GM19328 (cell line): ENCODE measurements around the gene ARL17B.
"Not testable (repeated sequence)": the region's sequence is repeated elsewhere in the genome, so short reads cannot be mapped to it uniquely, and the experiment has no call there.

Source experiments
- ATAC-seq: cut with Tn5 transposase; IDR thresholded peaks from one replicate; pipeline ENCODE4 v1.9.1; 2021; ENCODE audit warnings: mild to moderate bottlenecking, moderate library complexity; ENCODE audit not compliant: unreplicated experiment

The ARL17B gene

DNA sequence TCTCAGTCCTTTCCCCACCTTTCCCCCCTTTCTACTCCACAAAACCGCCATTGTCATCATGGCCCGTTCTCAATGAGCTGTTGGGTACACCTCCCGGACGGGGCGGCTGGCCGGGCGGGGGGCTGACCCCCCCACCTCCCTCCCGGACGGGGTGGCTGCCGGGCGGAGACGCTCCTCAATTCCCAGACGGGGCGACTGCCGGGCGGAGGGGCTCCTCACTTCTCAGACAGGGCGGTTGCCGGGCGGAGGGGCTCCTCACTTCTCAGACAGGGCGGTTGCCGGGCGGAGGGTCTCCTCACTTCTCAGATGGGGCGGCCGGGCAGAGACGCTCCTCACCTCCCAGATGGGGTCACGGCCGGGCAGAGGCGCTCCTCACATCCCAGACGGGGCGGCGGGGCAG lies 108.8 kb downstream of the ARL17B start:
- not testable (repeated sequence) for ATAC-seq

DNA sequence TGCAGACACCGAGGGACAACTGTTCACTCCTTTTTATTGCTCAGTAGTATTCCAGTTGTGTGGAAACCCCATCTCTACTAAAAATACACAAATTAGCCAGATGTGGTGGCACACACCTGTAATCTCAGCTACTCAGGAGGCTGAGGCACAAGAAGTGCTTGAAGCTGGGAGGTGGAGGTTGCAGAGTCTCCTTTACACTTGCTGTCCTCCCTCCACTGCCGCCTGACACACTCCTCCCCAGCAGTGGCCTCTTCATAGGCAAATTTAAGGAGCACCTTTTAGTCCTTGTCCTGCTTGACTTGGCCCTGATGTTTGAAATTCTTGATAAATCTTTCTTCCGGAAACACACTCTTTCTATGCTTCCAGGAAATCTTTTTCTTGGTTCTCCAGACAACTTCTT lies 112.4 kb downstream of the ARL17B start:
- not testable (repeated sequence) for ATAC-seq

DNA sequence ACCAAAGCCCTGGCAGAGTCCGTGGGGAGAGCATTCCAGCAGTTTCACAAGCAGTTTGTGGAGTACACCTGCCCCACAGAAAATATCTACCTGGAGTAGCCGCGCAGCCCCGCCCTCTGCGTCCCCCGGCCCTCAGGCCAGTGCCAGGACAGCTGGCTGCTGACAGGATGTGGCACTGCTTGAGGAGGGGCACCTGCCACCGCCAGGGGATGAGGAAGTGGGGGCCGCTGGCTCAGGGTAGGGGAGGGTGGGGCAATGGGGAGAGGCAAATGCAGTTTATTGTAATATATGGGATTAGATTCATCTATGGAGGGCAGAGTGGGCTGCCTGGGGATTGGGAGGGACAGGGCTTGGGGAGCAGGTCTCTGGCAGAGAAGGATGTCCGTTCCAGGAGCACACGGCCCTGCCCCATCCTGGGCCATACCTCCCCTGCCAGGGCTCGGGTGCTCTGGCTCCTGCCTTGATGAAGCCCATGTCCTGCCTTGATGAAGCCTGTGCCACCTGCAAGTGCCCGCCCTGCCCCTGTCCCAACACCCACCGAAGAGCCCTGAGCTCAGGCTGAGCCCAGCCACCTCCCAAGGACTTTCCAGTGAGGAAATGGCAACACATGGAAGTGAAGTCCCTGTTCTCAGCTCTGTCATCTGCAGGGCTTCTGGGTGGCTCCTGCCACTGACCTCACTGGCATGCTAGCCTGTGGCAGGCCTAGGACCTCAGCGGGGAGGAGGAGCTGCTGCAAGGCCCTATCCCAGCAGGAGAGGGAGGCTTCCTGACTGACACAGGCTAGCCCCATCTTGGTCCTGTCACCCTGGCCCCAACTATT lies 116.4 kb downstream of the ARL17B start:
- ATAC-seq: not testable (repeated sequence)

DNA sequence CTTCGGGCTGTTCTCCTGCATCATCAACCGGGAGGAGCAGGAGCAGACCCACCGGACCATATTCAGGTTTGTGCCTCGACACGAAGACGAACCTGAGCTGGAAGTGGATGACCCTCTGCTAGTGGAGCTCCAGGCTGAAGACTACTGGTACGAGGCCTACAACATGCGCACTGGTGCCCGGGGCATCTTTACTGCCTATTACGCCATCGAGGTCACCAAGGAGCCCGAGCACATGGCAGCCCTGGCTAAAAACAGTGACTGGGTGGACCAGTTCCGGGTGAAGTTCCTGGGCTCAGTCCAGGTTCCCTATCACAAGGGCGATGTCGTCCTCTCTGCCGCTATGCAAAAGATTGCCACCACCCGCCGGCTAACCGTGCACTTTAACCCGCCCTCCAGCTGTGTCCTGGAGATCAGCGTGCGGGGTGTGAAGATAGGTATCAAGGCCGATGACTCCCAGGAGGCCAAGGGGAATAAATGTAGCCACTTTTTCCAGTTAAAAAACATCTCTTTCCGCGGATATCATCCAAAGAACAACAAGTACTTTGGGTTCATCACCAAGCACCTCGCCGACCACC lies 117.1 kb downstream of the ARL17B start:
- not testable (repeated sequence) for ATAC-seq

DNA sequence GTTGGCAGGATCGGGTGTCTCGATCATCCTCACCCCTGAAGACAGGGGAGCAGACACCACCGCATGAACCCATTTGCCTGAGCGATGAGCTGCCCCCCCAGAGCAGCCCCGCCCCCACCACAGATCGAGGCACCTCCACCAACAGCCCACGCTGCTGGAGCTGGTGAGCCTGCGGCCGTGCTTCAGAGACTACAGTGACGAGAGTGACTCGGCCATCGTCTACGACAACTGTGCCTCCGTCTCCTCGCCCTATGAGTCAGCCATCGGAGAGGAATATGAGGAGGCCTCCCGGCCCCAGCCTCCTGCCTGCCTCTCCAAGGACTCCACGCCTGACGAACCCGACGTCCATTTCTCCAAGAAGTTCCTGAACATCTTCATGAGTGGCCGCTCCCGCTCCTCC lies 117.6 kb downstream of the ARL17B start:
- ATAC-seq: not testable (repeated sequence)

DNA sequence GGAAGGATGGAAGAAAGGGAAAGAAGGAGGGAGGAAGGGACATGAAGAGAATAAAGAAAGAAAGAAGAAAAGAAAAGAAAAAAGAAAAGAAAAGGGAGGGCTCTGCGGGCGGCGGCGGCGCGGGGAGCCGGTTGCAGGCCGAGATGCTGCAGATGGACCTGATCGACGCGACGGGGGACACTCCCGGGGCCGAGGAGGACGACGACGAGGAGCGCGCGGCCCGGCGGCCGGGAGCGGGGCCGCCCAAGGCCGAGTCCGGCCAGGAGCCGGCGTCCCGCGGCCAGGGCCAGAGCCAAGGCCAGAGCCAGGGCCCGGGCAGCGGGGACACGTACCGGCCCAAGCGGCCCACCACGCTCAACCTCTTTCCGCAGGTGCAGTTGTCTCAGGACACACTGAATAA lies 118.1 kb downstream of the ARL17B start:
- ATAC-seq: not testable (repeated sequence)

DNA sequence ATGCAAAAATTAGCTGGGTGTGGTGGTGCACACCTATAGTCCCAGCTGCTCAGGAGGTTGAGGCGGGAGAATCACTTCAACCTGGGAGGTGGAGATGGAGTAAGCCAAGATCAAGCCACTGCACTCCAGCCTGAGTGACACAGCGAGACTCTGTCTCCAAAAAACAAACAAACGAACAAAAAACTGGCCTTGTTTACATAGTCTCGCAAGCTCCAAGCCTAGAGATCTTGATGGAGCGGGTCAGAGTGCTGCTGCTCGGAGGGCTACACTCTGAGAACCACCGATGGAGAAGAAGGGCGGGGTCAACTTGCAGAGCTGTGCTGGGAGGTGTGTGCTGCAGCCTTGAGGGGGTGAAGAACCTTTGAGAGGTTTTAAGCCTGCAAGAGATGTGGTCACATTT lies 130.2 kb downstream of the ARL17B start:
- not testable (repeated sequence) for ATAC-seq

DNA sequence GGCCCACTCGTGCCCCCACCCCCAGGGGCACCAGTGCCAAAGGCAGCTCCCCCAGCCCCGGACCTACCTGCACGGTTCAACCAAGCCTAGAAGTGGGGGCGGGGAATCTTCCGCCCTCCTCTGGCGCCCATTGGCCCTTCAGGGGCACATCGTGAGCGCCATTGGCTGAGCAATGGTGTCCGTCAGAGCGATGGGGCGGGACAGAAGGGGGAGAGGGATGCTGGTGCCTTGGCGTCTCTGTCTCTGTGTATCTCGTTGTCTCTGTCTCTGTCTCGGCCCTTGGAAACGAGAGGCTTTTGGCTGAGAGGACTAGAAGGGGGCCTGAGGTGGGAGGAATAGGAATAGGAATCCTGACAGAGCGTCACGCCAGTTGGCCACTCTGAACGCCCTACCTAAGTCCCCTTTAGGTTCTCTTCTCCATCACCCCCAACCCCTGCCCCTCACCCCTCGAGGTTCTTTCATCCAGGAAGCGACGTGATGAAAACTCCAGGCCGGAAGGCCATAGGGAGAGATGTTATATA lies 136.2 kb downstream of the ARL17B start:
- peak; percentile 99 for ATAC-seq

DNA sequence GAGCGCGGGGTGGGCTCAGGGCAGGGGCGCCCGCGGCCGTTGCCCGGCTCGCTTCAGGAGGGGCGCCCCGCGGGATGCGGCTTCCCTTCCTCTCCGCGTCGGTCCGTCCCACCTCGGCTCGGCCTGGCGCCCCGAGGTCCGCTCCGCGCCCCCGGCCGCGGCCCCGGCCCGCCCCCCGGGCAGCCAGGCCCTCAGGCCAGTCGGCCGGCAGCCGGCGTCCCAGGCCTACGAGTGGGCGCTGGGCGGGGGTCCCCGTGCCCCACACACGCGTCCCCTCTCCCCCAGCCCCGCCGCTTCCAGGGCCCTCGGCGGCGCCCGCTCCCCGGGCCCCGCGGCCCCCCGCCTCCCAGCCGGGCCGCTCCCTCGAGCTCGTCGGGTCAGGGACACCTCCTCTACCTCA lies 136.7 kb downstream of the ARL17B start:
- ATAC-seq: peak; percentile 32
